ENCODE data around the gene CACNA1C.

Gene CACNA1C

DNA sequence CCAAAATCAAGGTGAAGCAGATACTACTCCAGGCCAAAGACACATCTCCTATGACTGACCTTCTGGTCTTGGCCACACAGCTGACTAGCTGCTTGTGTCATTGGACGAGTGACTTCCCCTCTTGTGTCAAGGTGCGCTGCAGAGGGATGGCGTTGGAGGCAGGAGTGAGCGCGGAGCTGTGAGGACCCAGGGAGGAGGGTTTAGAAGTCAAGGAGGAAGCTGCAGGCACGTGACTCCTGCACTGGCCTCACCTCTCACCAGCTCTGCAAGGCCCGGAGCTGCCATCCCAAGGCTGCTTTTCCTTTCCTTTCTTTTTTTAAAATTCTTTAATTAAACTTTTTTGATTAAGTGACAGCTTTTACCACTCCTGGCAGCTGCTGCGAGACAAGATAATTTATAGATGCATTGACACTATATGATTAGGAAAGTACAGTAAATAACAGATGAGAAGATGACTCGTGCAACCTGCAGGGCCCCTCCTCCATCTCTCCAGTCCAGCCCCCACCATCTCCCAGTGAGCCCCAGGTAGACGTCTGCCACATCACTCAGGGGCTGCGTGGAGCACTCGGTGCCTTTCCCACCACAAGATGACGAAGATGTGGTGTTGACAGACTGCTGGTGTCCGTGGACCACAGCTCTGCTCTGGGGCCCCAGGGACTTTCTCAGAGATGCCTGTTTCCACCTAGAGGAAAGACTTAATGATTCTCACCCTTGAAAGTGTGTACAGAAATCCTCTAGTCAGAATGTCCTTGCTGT is 350.6 kb downstream of the CACNA1C start:
- no peak overlapping the region for H3K27ac ChIP-seq
- TF ChIP-seq ZFX (IDR thresholded peaks at IDR 0.05), result no peak
- TF ChIP-seq, protein P1, sequence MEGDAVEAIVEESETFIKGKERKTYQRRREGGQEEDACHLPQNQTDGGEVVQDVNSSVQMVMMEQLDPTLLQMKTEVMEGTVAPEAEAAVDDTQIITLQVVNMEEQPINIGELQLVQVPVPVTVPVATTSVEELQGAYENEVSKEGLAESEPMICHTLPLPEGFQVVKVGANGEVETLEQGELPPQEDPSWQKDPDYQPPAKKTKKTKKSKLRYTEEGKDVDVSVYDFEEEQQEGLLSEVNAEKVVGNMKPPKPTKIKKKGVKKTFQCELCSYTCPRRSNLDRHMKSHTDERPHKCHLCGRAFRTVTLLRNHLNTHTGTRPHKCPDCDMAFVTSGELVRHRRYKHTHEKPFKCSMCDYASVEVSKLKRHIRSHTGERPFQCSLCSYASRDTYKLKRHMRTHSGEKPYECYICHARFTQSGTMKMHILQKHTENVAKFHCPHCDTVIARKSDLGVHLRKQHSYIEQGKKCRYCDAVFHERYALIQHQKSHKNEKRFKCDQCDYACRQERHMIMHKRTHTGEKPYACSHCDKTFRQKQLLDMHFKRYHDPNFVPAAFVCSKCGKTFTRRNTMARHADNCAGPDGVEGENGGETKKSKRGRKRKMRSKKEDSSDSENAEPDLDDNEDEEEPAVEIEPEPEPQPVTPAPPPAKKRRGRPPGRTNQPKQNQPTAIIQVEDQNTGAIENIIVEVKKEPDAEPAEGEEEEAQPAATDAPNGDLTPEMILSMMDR (conservative IDR thresholded peaks at IDR 0.05), result no peak

DNA sequence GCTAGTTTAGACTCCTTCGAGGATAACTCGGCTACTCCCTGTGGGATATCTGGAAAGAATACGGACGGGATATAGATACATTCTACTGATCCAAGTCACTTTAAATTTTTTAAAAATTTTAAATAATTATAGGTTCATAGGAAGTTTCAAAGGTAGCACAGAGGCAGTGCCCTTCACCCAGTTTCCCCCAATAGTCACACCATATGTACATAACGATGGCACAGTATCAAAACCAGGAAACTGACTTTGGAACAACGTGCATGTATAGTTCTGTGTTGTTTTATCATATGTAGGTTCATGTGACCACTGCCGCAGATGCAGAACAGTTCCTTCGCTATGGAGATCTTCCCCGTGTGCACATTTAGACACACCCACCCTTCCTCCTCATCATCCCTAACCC is 352.3 kb downstream of the CACNA1C start:
- no peak overlapping the region for H3K27ac ChIP-seq
- TF ChIP-seq, protein P1 (conservative IDR thresholded peaks at IDR 0.05), result no peak
- no peak for TF ChIP-seq ZFX (IDR thresholded peaks at IDR 0.05)

DNA sequence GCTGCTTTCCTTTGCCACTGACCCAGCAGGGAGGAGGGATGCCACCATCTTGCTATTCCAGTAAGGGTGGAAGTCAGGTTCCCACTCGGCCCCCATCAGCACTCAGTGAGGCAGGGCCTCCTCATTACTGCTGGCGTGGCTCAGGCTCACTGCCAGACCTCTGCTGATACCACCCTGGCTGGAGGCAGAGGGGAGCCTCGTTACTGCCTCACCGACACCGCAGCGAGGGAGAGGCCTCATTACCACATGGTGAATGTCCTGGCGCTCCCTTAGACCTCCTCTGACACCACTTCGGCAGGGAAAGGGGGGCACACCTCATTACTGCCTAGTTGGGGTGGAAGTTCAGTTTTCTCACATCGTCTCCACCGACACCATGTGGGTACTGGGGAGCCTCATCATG is 354.1 kb downstream of the CACNA1C start:
- no peak overlapping the region for H3K27ac ChIP-seq
- TF ChIP-seq, protein P1 (conservative IDR thresholded peaks at IDR 0.05), result no peak
- TF ChIP-seq ZFX (IDR thresholded peaks at IDR 0.05), result no peak

DNA sequence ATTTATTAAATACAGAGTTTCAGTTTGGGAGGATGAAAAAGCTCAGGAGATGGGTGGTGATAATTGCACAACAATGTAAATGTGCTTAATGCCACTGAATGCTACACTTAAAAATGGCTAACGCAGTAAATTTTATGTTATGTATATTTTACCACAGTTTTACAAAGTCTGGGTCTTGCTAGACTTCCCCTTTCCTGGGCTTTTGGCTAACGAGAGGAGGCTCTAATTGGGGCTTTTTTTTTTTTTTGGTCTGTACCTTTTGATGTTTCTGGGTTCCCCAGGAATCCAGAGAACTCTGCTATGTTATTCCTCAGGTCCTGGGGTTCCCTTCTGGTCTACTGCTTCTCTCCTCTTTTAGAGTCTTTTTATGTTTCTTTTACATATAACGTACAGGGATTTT is 355.5 kb downstream of the CACNA1C start:
- no peak for TF ChIP-seq ZFX (IDR thresholded peaks at IDR 0.05)
- TF ChIP-seq, protein P1 (conservative IDR thresholded peaks at IDR 0.05), result no peak

DNA sequence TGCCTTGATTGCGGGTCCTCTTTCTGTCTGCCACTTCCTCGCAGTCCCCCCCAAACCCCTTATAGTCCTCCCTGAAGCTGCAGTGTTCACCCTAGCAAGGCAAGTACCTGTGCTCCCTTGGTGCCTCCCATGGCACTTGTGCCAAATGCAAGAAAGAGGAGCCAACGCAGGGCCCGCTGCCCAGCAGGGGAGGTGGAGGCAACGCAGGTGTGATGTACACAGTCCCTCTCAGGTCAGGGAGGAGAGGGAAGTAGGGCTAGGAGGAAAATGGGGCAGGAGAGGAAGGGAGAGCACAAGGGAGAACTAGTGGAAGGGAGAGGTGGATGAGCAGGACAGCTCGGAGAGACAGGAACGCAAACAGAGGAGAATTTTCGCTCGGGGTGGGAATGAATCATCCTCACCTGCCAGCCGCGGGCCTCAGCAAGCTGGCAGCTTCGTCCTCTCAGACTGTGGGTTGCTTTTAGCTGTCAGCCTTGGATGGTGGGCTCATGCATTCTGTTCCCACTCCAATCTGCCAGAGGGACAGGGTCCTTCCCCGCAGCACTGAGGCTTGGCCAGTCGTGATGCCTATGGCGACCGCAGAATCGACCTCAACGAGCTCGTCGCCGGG is 357.0 kb downstream of the CACNA1C start:
- H3K27ac ChIP-seq, result no peak overlapping the region
- TF ChIP-seq, protein P1 (conservative IDR thresholded peaks at IDR 0.05), result no peak
- TF ChIP-seq ZFX (IDR thresholded peaks at IDR 0.05), result no peak

More for the DNA sequence above, 355.5 kb downstream of the CACNA1C start:
- no peak overlapping the region for H3K27ac ChIP-seq

DNA sequence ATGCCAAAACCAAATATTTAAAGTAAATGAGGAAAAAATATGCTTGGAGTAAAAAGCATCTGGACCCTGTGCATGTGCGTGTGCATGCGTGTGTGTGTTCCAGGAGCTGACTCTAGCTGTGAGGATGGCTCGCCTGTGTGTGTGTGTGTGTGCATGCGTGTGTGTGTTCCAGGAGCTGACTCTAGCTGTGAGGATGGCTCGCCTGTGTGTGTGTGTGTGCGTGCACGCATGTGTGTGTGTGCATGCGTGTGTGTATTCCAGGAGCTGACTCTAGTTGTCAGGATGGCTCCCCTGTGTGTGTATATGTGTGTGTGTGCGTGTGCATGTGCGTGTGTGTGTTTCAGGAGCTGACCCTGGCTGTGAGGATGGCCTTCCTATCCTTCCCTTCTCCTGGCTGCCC is 357.7 kb downstream of the CACNA1C start:
- H3K27ac ChIP-seq, result no peak overlapping the region
- TF ChIP-seq ZFX (IDR thresholded peaks at IDR 0.05), result no peak
- TF ChIP-seq, protein P1 (conservative IDR thresholded peaks at IDR 0.05), result no peak

DNA sequence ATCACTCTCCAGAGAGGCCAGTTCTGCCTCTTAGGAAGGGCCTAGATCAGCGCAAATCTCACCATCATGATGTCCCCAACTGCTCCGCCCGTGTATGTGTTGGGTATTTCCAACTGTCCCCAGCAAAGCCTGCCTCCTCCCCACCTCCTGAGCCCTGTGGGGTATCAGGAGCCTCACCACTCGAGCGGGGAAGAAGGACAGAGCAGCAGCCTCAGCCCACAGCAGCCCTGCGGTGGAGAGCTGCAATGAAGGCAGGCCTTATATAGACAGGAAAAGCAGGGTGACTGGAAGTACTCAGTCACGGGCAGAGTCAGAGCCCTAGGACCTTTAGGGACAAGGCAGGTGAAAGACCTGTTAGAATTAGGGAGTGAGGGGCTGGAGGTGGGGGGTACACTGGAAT is 358.2 kb downstream of the CACNA1C start:
- no peak overlapping the region for H3K27ac ChIP-seq
- TF ChIP-seq, protein P1 (conservative IDR thresholded peaks at IDR 0.05), result no peak
- TF ChIP-seq ZFX (IDR thresholded peaks at IDR 0.05), result no peak

Data from C4-2B (cell line).